ENCODE results near the gene PADI2.

Gene PADI2

GRCh38 chr1:17110555-17110926, 8.7 kb downstream of the PADI2 start:
- Mint-ChIP-seq H3K9me3 (ENCODE audit: low read depth) (no peaks in the 10 kb centered on the region), H3K27me3 (peaks cover under 1% of the 10 kb centered on the region), H3K27ac (no peak overlapping the region), H3K4me3 (no peak overlapping the region), H3K4me1 (ENCODE audit: low read depth) (no peaks in the 10 kb centered on the region), H3K36me3 (no peaks in the 10 kb centered on the region)

- Mint-ChIP-seq H3K36me3 (no peaks in the 10 kb centered on the region), H3K9me3 (ENCODE audit: low read depth) (no peaks in the 10 kb centered on the region), H3K4me3 (no peak overlapping the region), H3K4me1 (ENCODE audit: low read depth) (no peaks in the 10 kb centered on the region), H3K27me3 (no peaks in the 10 kb centered on the region), H3K27ac (no peak overlapping the region)
Observed at GRCh38 chr1:17109892-17110554, 9.2 kb downstream of the PADI2 start.

GRCh38 chr1:17108786-17109185, 10.5 kb downstream of the PADI2 start:
- Mint-ChIP-seq H3K27ac (no peak overlapping the region), H3K9me3 (ENCODE audit: low read depth) (no peaks in the 10 kb centered on the region), H3K4me3 (no peak overlapping the region), H3K36me3 (no peaks in the 10 kb centered on the region), H3K4me1 (ENCODE audit: low read depth) (no peaks in the 10 kb centered on the region), H3K27me3 (no peaks in the 10 kb centered on the region)

- Mint-ChIP-seq H3K9me3 (ENCODE audit: low read depth) (no peaks in the 10 kb centered on the region), H3K4me3 (no peak overlapping the region), H3K27me3 (no peaks in the 10 kb centered on the region), H3K4me1 (ENCODE audit: low read depth) (no peaks in the 10 kb centered on the region), H3K36me3 (no peaks in the 10 kb centered on the region), H3K27ac (no peak overlapping the region)
Observed at GRCh38 chr1:17108360-17108759, 10.9 kb downstream of the PADI2 start.

GRCh38 chr1:17104782-17105181, 14.5 kb downstream of the PADI2 start:
- H3K36me3 Mint-ChIP-seq = no peaks in the 10 kb centered on the region

GRCh38 chr1:17102232-17102631, 17.0 kb downstream of the PADI2 start:
- H3K9me3 Mint-ChIP-seq (ENCODE audit: low read depth) = no peaks in the 10 kb centered on the region
- H3K27me3 Mint-ChIP-seq = no peaks in the 10 kb centered on the region
- no peak overlapping the region for H3K27ac Mint-ChIP-seq
- H3K4me1 Mint-ChIP-seq (ENCODE audit: low read depth) = no peaks in the 10 kb centered on the region
- no peak overlapping the region for H3K4me3 Mint-ChIP-seq
- no peaks in the 10 kb centered on the region for H3K36me3 Mint-ChIP-seq

More at GRCh38 chr1:17104782-17105181, 14.5 kb downstream of the PADI2 start:
- Mint-ChIP-seq H3K27me3 (no peaks in the 10 kb centered on the region), H3K4me1 (ENCODE audit: low read depth) (no peaks in the 10 kb centered on the region), H3K9me3 (ENCODE audit: low read depth) (no peaks in the 10 kb centered on the region), H3K27ac (no peak overlapping the region), H3K4me3 (no peak overlapping the region)

GRCh38 chr1:17101261-17101660, 18.0 kb downstream of the PADI2 start:
- H3K4me3 Mint-ChIP-seq = no peak overlapping the region
- no peaks in the 10 kb centered on the region for H3K4me1 Mint-ChIP-seq (ENCODE audit: low read depth)
- H3K27ac Mint-ChIP-seq = no peak overlapping the region
- H3K9me3 Mint-ChIP-seq (ENCODE audit: low read depth) = no peaks in the 10 kb centered on the region
- H3K36me3 Mint-ChIP-seq = no peaks in the 10 kb centered on the region
- H3K27me3 Mint-ChIP-seq = no peaks in the 10 kb centered on the region

- Mint-ChIP-seq H3K4me3 (no peak overlapping the region), H3K27me3 (no peaks in the 10 kb centered on the region), H3K4me1 (ENCODE audit: low read depth) (no peaks in the 10 kb centered on the region), H3K36me3 (no peaks in the 10 kb centered on the region), H3K27ac (no peak overlapping the region), H3K9me3 (ENCODE audit: low read depth) (no peaks in the 10 kb centered on the region)
Observed at GRCh38 chr1:17099616-17100340, 19.5 kb downstream of the PADI2 start.

- Mint-ChIP-seq H3K27me3 (no peaks in the 10 kb centered on the region), H3K27ac (no peak overlapping the region), H3K36me3 (no peaks in the 10 kb centered on the region), H3K4me3 (no peak overlapping the region), H3K9me3 (ENCODE audit: low read depth) (no peaks in the 10 kb centered on the region), H3K4me1 (ENCODE audit: low read depth) (no peaks in the 10 kb centered on the region)
Observed at GRCh38 chr1:17098446-17099317, 20.6 kb downstream of the PADI2 start.

- H3K9me3 Mint-ChIP-seq (ENCODE audit: low read depth) = no peaks in the 10 kb centered on the region
- no peaks in the 10 kb centered on the region for H3K27me3 Mint-ChIP-seq
- no peaks in the 10 kb centered on the region for H3K36me3 Mint-ChIP-seq
- H3K4me3 Mint-ChIP-seq = no peak overlapping the region
- no peak overlapping the region for H3K27ac Mint-ChIP-seq
- no peaks in the 10 kb centered on the region for H3K4me1 Mint-ChIP-seq (ENCODE audit: low read depth)
Observed at GRCh38 chr1:17097787-17098186, 21.5 kb downstream of the PADI2 start.

GRCh38 chr1:17097147-17097546, 22.1 kb downstream of the PADI2 start:
- no peaks in the 10 kb centered on the region for H3K4me1 Mint-ChIP-seq (ENCODE audit: low read depth)
- H3K4me3 Mint-ChIP-seq = no peak overlapping the region
- H3K36me3 Mint-ChIP-seq = no peaks in the 10 kb centered on the region
- H3K27me3 Mint-ChIP-seq = no peaks in the 10 kb centered on the region
- no peaks in the 10 kb centered on the region for H3K9me3 Mint-ChIP-seq (ENCODE audit: low read depth)
- H3K27ac Mint-ChIP-seq = no peak overlapping the region

- Mint-ChIP-seq H3K27me3 (no peaks in the 10 kb centered on the region), H3K9me3 (ENCODE audit: low read depth) (no peaks in the 10 kb centered on the region), H3K36me3 (no peaks in the 10 kb centered on the region), H3K27ac (no peak overlapping the region), H3K4me3 (no peak overlapping the region), H3K4me1 (ENCODE audit: low read depth) (no peaks in the 10 kb centered on the region)
Observed at GRCh38 chr1:17096584-17096983, 22.7 kb downstream of the PADI2 start.

GRCh38 chr1:17095141-17095540, 24.1 kb downstream of the PADI2 start:
- no peak overlapping the region for H3K4me3 Mint-ChIP-seq
- H3K27me3 Mint-ChIP-seq = no peaks in the 10 kb centered on the region
- no peaks in the 10 kb centered on the region for H3K4me1 Mint-ChIP-seq (ENCODE audit: low read depth)
- H3K9me3 Mint-ChIP-seq (ENCODE audit: low read depth) = no peaks in the 10 kb centered on the region
- H3K36me3 Mint-ChIP-seq = no peaks in the 10 kb centered on the region
- H3K27ac Mint-ChIP-seq = no peak overlapping the region

- Mint-ChIP-seq H3K4me3 (no peak overlapping the region), H3K27me3 (no peaks in the 10 kb centered on the region), H3K9me3 (ENCODE audit: low read depth) (no peaks in the 10 kb centered on the region), H3K27ac (no peak overlapping the region), H3K36me3 (no peaks in the 10 kb centered on the region), H3K4me1 (ENCODE audit: low read depth) (no peaks in the 10 kb centered on the region)
Observed at GRCh38 chr1:17094664-17095063, 24.6 kb downstream of the PADI2 start.

- Mint-ChIP-seq H3K4me1 (ENCODE audit: low read depth) (no peaks in the 10 kb centered on the region), H3K4me3 (no peak overlapping the region), H3K27me3 (no peaks in the 10 kb centered on the region)
Observed at GRCh38 chr1:17093822-17094393, 25.3 kb downstream of the PADI2 start.

More at GRCh38 chr1:17093822-17094393, 25.3 kb downstream of the PADI2 start:
- Mint-ChIP-seq H3K27ac (no peak overlapping the region), H3K9me3 (ENCODE audit: low read depth) (no peaks in the 10 kb centered on the region), H3K36me3 (no peaks in the 10 kb centered on the region)

Measured in activated naive CD8-positive, alpha-beta T cell (primary cell).